ENCODE results near the gene C3orf18. TPM values are rescaled to one million over a fixed set of nuclear protein-coding genes. Genes with fewer than 3 reads are reported as not detected.

Gene C3orf18
- total RNA-seq, 2 experiments from 2014 or later = 3.9 to 5.2 TPM

DNA sequence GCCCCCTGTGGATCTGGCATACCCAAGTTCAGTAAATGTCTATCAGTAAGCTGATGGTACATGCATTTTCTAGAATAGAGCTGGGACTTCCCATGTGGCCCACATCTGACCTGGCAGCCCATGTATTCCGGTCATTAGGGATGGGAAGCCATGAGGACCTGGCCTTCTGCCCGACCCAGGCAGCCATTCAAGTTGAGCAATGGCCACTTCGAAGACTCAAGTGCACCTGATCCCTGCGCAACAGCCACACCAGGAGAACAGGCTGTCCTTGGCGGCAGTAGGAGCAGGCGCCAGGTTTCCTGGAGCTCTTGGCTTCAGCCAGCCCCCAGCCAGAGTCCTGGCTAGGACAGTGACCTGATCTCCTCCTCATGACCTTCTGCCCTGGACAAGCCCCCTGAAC is 16.4 kb upstream of the C3orf18 start:
- Histone ChIP-seq H3K27ac (ENCODE audit: low read depth in 1 of 2, low read length in 2 of 2) (no peak overlapping the region), H3K36me3 (ENCODE audit: insufficient read depth, low read length) (peaks cover 17% of the 10 kb centered on the region), H3K9me3 (ENCODE audit: control insufficient read depth in 1 of 2, insufficient read depth in 1 of 2, low read length in 2 of 2) (no peaks in the 10 kb centered on the region), H3K4me1 (ENCODE audit: insufficient read depth, low read length) (peaks cover 80% of the 10 kb centered on the region), H3K4me3 (ENCODE audit: low read length) (no peak overlapping the region), H3K27me3 (ENCODE audit: control insufficient read depth in 1 of 2, insufficient read depth in 2 of 2, low read length in 2 of 2) (no peaks in the 10 kb centered on the region)
- TF ChIP-seq, protein P1, sequence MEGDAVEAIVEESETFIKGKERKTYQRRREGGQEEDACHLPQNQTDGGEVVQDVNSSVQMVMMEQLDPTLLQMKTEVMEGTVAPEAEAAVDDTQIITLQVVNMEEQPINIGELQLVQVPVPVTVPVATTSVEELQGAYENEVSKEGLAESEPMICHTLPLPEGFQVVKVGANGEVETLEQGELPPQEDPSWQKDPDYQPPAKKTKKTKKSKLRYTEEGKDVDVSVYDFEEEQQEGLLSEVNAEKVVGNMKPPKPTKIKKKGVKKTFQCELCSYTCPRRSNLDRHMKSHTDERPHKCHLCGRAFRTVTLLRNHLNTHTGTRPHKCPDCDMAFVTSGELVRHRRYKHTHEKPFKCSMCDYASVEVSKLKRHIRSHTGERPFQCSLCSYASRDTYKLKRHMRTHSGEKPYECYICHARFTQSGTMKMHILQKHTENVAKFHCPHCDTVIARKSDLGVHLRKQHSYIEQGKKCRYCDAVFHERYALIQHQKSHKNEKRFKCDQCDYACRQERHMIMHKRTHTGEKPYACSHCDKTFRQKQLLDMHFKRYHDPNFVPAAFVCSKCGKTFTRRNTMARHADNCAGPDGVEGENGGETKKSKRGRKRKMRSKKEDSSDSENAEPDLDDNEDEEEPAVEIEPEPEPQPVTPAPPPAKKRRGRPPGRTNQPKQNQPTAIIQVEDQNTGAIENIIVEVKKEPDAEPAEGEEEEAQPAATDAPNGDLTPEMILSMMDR (IDR thresholded peaks at IDR 0.05) = no peak
- Mint-ChIP-seq H3K27me3 (no peaks in the 10 kb centered on the region), H3K36me3 (ENCODE audit: low read depth) (peaks cover 41% of the 10 kb centered on the region), H3K4me1 (ENCODE audit: low read depth) (peaks cover 20% of the 10 kb centered on the region), H3K27ac (peak overlapping the region; percentile 57), H3K9me3 (no peaks in the 10 kb centered on the region), H3K4me3 (no peak overlapping the region)
- CTCF ChIA-PET = interaction anchor here (1.2 kb wide), 1 partner anchor 11 kb away, joined by 3 read pairs; no protein-coding TSS in a partner anchor
- intact Hi-C loops (cut with DNase I, micrococcal nuclease) = no loop called here
- POLR2A ChIA-PET = interaction anchor here (0.7 kb wide), 1 partner anchor 25 kb away, joined by 4 read pairs; no protein-coding TSS in a partner anchor
- no peak for ATAC-seq (ENCODE audit: poor library complexity)
- DNase-seq = no peak

DNA sequence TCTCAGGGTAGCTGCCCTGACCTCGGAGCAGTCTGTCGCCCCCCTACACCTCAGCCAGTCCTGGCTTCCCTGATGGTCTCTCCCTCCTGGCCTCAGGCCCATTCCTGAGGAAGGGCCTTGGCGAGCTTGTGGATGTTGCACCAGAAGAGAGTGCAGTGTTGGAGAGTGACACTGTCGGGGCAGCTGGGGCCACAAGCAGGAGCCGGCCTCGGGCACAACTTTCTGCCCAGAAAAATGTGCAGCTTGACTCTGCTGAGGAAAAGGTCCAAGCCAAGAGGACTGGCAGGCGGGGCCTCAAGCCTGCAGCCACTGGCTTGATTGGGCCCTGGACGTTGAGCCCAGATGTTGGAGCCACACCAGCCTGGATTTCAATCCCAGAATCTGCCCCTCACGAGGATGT is 14.5 kb upstream of the C3orf18 start:
- intact Hi-C loops (cut with DNase I, micrococcal nuclease) = no loop called here
- no peak for DNase-seq
- H3K4me1 ChIP-seq (ENCODE audit: insufficient read depth, low read length) = peaks cover 79% of the 10 kb centered on the region

DNA sequence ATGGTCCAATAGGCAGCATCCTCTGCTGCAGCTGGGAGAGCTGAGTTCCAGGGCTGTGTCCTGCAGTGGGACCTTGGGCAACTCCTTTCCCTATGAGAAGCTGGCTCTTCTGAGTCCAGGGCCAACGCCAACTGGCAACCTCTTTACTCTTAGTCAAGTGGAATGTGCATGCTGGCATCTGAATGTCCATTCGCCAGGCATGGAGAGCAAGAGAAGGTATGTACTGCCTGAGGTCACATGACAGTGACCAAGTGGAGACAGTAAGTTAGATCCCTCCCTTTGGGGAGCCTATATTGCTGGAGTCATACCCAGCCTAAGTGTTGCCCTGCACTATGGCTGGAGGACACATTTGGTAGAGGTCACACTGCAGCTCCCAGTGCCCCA is 13.9 kb upstream of the C3orf18 start:
- Mint-ChIP-seq H3K36me3 (ENCODE audit: low read depth) (peaks cover 58% of the 10 kb centered on the region), H3K27me3 (no peaks in the 10 kb centered on the region), H3K4me3 (no peak overlapping the region), H3K9me3 (no peaks in the 10 kb centered on the region), H3K27ac (no peak overlapping the region), H3K4me1 (ENCODE audit: low read depth) (no peaks in the 10 kb centered on the region)
- ATAC-seq (ENCODE audit: poor library complexity) (no peak), DNase-seq (no peak)
- Histone ChIP-seq H3K27ac (ENCODE audit: low read depth in 1 of 2, low read length in 2 of 2) (no peak overlapping the region), H3K27me3 (ENCODE audit: control insufficient read depth in 1 of 2, insufficient read depth in 2 of 2, low read length in 2 of 2) (no peaks in the 10 kb centered on the region), H3K4me3 (ENCODE audit: low read length) (no peak overlapping the region), H3K9me3 (ENCODE audit: control insufficient read depth in 1 of 2, insufficient read depth in 1 of 2, low read length in 2 of 2) (no peaks in the 10 kb centered on the region), H3K4me1 (ENCODE audit: insufficient read depth, low read length) (peaks cover 79% of the 10 kb centered on the region), H3K36me3 (ENCODE audit: insufficient read depth, low read length) (peaks cover 35% of the 10 kb centered on the region)
- intact Hi-C loops (cut with DNase I, micrococcal nuclease) = no loop called here
- POLR2A ChIA-PET = interaction anchor here (0.7 kb wide), 1 partner anchor 10 kb away, joined by 3 read pairs; no protein-coding TSS in a partner anchor
- CTCF ChIA-PET = interaction anchor here (0.8 to 1.6 kb wide), 4 partner anchors 9 to 29 kb away, joined by 3 to 5 read pairs (median 4); partner anchors contain the start of gene CISH
- TF ChIP-seq, protein P1 (IDR thresholded peaks at IDR 0.05) = no peak

More for the DNA sequence above, 14.5 kb upstream of the C3orf18 start:
- H3K4me3 ChIP-seq (ENCODE audit: low read length) = no peak overlapping the region
- H3K4me1 Mint-ChIP-seq (ENCODE audit: low read depth) = peaks cover 2% of the 10 kb centered on the region
- no peak overlapping the region for H3K27ac ChIP-seq (ENCODE audit: low read depth in 1 of 2, low read length in 2 of 2)
- ATAC-seq (ENCODE audit: poor library complexity) = no peak
- ChIA-PET CTCF (interaction anchor here (1.6 kb wide), 1 partner anchor 9 kb away, joined by 5 read pairs; no protein-coding TSS in a partner anchor), POLR2A (interaction anchor here (0.7 to 1.6 kb wide), 2 partner anchors 9 to 30 kb away, joined by 3 to 5 read pairs; partner anchors contain the start of gene CISH)
- no peak overlapping the region for H3K4me3 Mint-ChIP-seq
- H3K27me3 ChIP-seq (ENCODE audit: control insufficient read depth in 1 of 2, insufficient read depth in 2 of 2, low read length in 2 of 2) = no peaks in the 10 kb centered on the region
- H3K9me3 Mint-ChIP-seq = no peaks in the 10 kb centered on the region
- H3K27me3 Mint-ChIP-seq = no peaks in the 10 kb centered on the region
- peaks cover 34% of the 10 kb centered on the region for H3K36me3 ChIP-seq (ENCODE audit: insufficient read depth, low read length)
- H3K27ac Mint-ChIP-seq = no peak overlapping the region
- H3K9me3 ChIP-seq (ENCODE audit: control insufficient read depth in 1 of 2, insufficient read depth in 1 of 2, low read length in 2 of 2) = no peaks in the 10 kb centered on the region
- TF ChIP-seq, protein P1 (IDR thresholded peaks at IDR 0.05) = no peak
- peaks cover 58% of the 10 kb centered on the region for H3K36me3 Mint-ChIP-seq (ENCODE audit: low read depth)

Measured in CD4-positive, alpha-beta T cell (primary cell).